Endothelial cell of umbilical vein (primary cell): ENCODE results near the gene AQP7. TPM values are rescaled to one million over a fixed set of nuclear protein-coding genes. Genes with fewer than 3 reads are reported as not detected.

ENCODE experiments used
- BruUV-seq: library from RNA; stranded (reverse); fragments of 400-500 nt; replicated peaks from 2 replicates; lab custom pipeline; 2021; lab: Mats Ljungman, UMichigan
- CTCF ChIA-PET: fragments of 300-600, 350-600 bp; sonication (Branson Sonifier 250); formaldehyde crosslinking; loops from one replicate; lab custom pipeline; 2021; ENCODE audit warnings: antibody characterized with exemption, inconsistent platforms; lab: Charles Lee
- POLR2A ChIA-PET: fragments of 300-600, 350-600 bp; sonication (Branson Sonifier 250); formaldehyde crosslinking; loops from one replicate; lab custom pipeline; 2021; ENCODE audit warnings: antibody characterized with exemption, inconsistent platforms; lab: Charles Lee
- DNase-seq: peaks from one replicate; pipeline ENCODE4 v3.0.0-alpha.2; 2011; ENCODE audit warnings: low read depth, low spot score
- FAIRE-seq: peaks from 2 replicates; lab custom pipeline; 2011; peaks lifted over from hg19 to GRCh38; lab: Jason Lieb, UNC
- H2AFZ ChIP-seq: 2 replicates; pipeline ENCODE4 v1.6.0; 2012; ENCODE audit warnings: low read depth, low read length, control low read depth, inconsistent platforms
- H3K27ac ChIP-seq: 2 replicates; pipeline ENCODE4 v1.5.1; 2011; ENCODE audit warnings: low read depth, mild to moderate bottlenecking, control low read depth, low read length, moderate library complexity; ENCODE audit not compliant: insufficient read depth
- H3K27me3 ChIP-seq, 2 experiments: 2 replicates each; pipeline versions ENCODE4 v1.6.0 to v1.6.1; 2011; ENCODE audit warnings: low read length in 2 of 2, mixed read lengths in 1 of 2; ENCODE audit not compliant: control insufficient read depth in 2 of 2, insufficient read depth in 2 of 2
- H3K36me3 ChIP-seq, 2 experiments: 2 replicates in 1 of 2; 3 replicates in 1 of 2; pipeline ENCODE4 v1.5.1; 2011; ENCODE audit warnings: low read length in 2 of 2, mild to moderate bottlenecking in 1 of 2, moderate library complexity in 1 of 2; ENCODE audit not compliant: control insufficient read depth in 2 of 2, insufficient read depth in 2 of 2; ENCODE audit errors: extremely low read depth in 1 of 2
- H3K4me1 ChIP-seq: 3 replicates; pipeline ENCODE4 v1.5.1; 2011; ENCODE audit warnings: mild to moderate bottlenecking, low read length; ENCODE audit not compliant: control insufficient read depth, insufficient read depth; ENCODE audit errors: extremely low read depth
- H3K4me2 ChIP-seq: 2 replicates; pipeline ENCODE4 v1.6.1; 2011; ENCODE audit warnings: low read length, control low read depth, mixed read lengths; ENCODE audit not compliant: insufficient read depth
- H3K4me3 ChIP-seq, 3 experiments: fragments of 200-600 bp in 1 of 3; sonication (generic), shearing (Covaris generic) in 1 of 3; replicated peaks in 1 of 3; 2 replicates each; pipeline ENCODE4 v1.5.1; 2011 to 2016; ENCODE audit warnings: control low read depth in 3 of 3, low read length in 3 of 3, mild to moderate bottlenecking in 2 of 3, inconsistent platforms in 1 of 3, low read depth in 1 of 3, moderate library complexity in 1 of 3; ENCODE audit not compliant: insufficient read depth in 1 of 3
- H3K79me2 ChIP-seq: 2 replicates; pipeline ENCODE4 v1.6.0; 2012; ENCODE audit warnings: low read length, inconsistent platforms; ENCODE audit not compliant: control insufficient read depth, insufficient read depth
- H3K9ac ChIP-seq: replicated peaks from 2 replicates; pipeline ENCODE3; 2011; ENCODE audit warnings: low read length, control low read depth; ENCODE audit not compliant: insufficient read depth; ENCODE audit errors: extremely low read depth
- H3K9me1 ChIP-seq: replicated peaks from 3 replicates; pipeline ENCODE4 v1.6.0; 2011; ENCODE audit warnings: mild to moderate bottlenecking, low read length; ENCODE audit not compliant: control insufficient read depth, insufficient read depth; ENCODE audit errors: extremely low read depth
- H3K9me3 ChIP-seq: replicated peaks from 2 replicates; pipeline ENCODE4 v1.5.1; 2012; ENCODE audit warnings: low read length, inconsistent platforms; ENCODE audit not compliant: control insufficient read depth, insufficient read depth
- H4K20me1 ChIP-seq: replicated peaks from 2 replicates; pipeline ENCODE3; 2011; ENCODE audit warnings: mild to moderate bottlenecking, low read length; ENCODE audit not compliant: control insufficient read depth, insufficient read depth; ENCODE audit errors: extremely low read depth
- CTCF ChIP-seq, 2 donors: IDR thresholded peaks; 1 replicate in 1 of 2; 2 replicates in 1 of 2; pipeline ENCODE4 v1.5.1; 2011; ENCODE audit warnings: low read length in 2 of 2, mild to moderate bottlenecking in 2 of 2, moderate library complexity in 2 of 2, control low read depth in 1 of 2, inconsistent platforms in 1 of 2, low read depth in 1 of 2; ENCODE audit not compliant: insufficient read depth in 1 of 2; ENCODE audit errors: extremely low read depth in 1 of 2
- FOS ChIP-seq: IDR thresholded peaks from 2 replicates; pipeline ENCODE4 v1.6.1; 2011; ENCODE audit warnings: mild to moderate bottlenecking, low read length, moderate library complexity, borderline replicate concordance; ENCODE audit not compliant: insufficient read depth
- GATA2 ChIP-seq: IDR thresholded peaks from 2 replicates; pipeline ENCODE4 v1.7.0; 2011; ENCODE audit warnings: low read depth, mild to moderate bottlenecking, moderate library complexity, mixed read lengths, low read length; ENCODE audit not compliant: insufficient read length, insufficient read depth
- JUN ChIP-seq: IDR thresholded peaks from 2 replicates; pipeline ENCODE4 v1.6.1; 2011; ENCODE audit warnings: borderline replicate concordance, low read depth; ENCODE audit not compliant: insufficient read length, insufficient read depth
- MYC ChIP-seq: IDR thresholded peaks from one replicate; pipeline ENCODE4 v1.6.1; 2011; ENCODE audit warnings: mild to moderate bottlenecking, low read depth, low read length
- POLR2AphosphoS5 ChIP-seq: IDR thresholded peaks from 2 replicates; pipeline ENCODE4 v1.6.1; 2012; ENCODE audit warnings: low read depth, mild to moderate bottlenecking, control low read depth, low read length, moderate library complexity; ENCODE audit not compliant: insufficient read depth
- dilution Hi-C: fragments of 300-500 bp; cut with MboI; formaldehyde crosslinking; loops from one replicate; pipeline ENCODE4 v1.15.0; 2019; ENCODE audit warnings: low sequenced_read_pairs; ENCODE audit not compliant: extremely low pct_ligation_motif_present
- intact Hi-C: fragments of 100-400 bp; cut with micrococcal nuclease; formaldehyde crosslinking; loops from one replicate; pipeline ENCODE4 v1.10.0; 2022
- polyA plus RNA-seq, 4 experiments: library from polyadenylated mRNA; depleted of rRNA in 3 of 4; stranded (reverse) in 3 of 4; unstranded in 1 of 4; fragments of >200 nt; gene quantifications; 2 replicates each; pipeline versions ENCODE4 v1.2.1 to v1.2.3, GENCODE V29; 2011 to 2012; ENCODE audit warnings: missing spikeins in 1 of 4
- total RNA-seq: library from RNA; stranded (reverse); gene quantifications from 2 replicates; pipeline ENCODE4 v1.2.3, GENCODE V29; 2021

AQP7 gene
- total and polyA plus RNA-seq, 2 donors (not counting 3 experiments of a cell fraction or from before 2014, with no cell fraction given), result 3.7 TPM; not detected in 1

DNA sequence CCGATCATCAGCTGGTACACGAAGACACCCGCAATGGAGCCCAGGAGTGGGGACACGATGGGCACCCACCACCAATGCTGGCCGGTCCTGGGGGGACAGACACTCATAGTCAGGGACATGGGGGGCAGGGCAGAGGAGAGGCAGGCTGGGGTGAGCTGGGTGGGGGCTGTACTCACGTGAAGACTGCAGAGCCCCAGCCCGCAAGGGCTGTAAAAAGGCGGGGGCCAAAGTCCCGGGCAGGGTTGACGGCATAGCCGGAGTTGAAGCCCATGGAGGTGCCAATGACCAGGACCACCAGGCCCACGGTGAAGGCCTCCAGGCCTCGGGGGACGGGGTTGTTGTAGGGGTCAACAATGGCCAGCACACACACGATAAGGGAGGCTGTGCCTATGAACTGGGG is 39.8 kb upstream of the AQP7 start:
- Histone ChIP-seq H3K9ac (no peak overlapping the region), H3K27ac (no peak overlapping the region), H3K36me3 (no peaks in the 10 kb centered on the region), H3K79me2 (no peaks in the 10 kb centered on the region), H3K9me3 (no peaks in the 10 kb centered on the region), H3K4me1 (peaks cover 3% of the 10 kb centered on the region), H3K27me3 (no peaks in the 10 kb centered on the region), H3K4me3 (no peak overlapping the region), H3K9me1 (no peaks in the 10 kb centered on the region), H4K20me1 (no peaks in the 10 kb centered on the region), H3K4me2 (no peak overlapping the region), H2AFZ (no peak overlapping the region)
- dilution Hi-C loops, result no loop called here
- ChIA-PET CTCF (interaction anchor here (1.8 to 5.9 kb wide), 2 partner anchors 10 to 67 kb away, joined by 7 to 57 read pairs; no protein-coding TSS in a partner anchor), POLR2A (no interaction called here)
- no peak for TF ChIP-seq MYC
- no peak for TF ChIP-seq POLR2AphosphoS5
- TF ChIP-seq CTCF (IDR thresholded peaks at IDR 0.05; ENCODE audit: extremely low read depth in 1 of 2, insufficient read depth in 1 of 2, low read depth in 1 of 2, low read length in 2 of 2), result no peak
- TF ChIP-seq FOS, result no peak
- TF ChIP-seq GATA2, result no peak
- no peak for TF ChIP-seq JUN
- intact Hi-C loops, result no loop called here
- no TSS peak for BruUV-seq
- DNase-seq (no peak), FAIRE-seq (no peak)
